Heart right ventricle (tissue), 16 donors: ENCODE results near the gene ARMC2. TPM values are rescaled to one million over a fixed set of nuclear protein-coding genes. Genes with fewer than 3 reads are reported as not detected.
A peak's percentile ranks its signal among the peaks of the same experiment; 100 is the strongest.
"Not testable (repeated sequence)": the region's sequence is repeated elsewhere in the genome, so short reads cannot be mapped to it uniquely, and the experiment has no call there.

Source experiments
- ATAC-seq, 8 donors: fragments of 200-7000 bp; cut with Tn5 transposase; one replicate each; pipeline ENCODE4 v1.9.1; 2020; ENCODE audit warnings: mild to moderate bottlenecking in 8 of 8, moderate library complexity in 8 of 8, moderate number of reproducible peaks in 1 of 8
- DNase-seq, 2 donors: peaks; one replicate each; pipeline ENCODE4 v3.0.0-alpha.2; 2020
- H3K27ac ChIP-seq, 10 donors: fragments of 200-600 bp; sonication (generic) in 2 of 10; one replicate each; pipeline versions ENCODE4 v1.5.0 to v1.8.0; 2020 to 2022; ENCODE audit warnings: mild to moderate bottlenecking in 3 of 10
- H3K27me3 ChIP-seq, 7 donors: fragments of 200-600 bp; one replicate each; pipeline ENCODE4 v1.8.0; 2021 to 2022; ENCODE audit warnings: mild to moderate bottlenecking in 2 of 7
- H3K36me3 ChIP-seq, 9 donors: fragments of 200-600 bp; sonication (generic) in 1 of 9; one replicate each; pipeline versions ENCODE4 v1.5.0 to v1.8.0; 2020 to 2022; ENCODE audit warnings: mild to moderate bottlenecking in 2 of 9
- H3K4me1 ChIP-seq, 9 donors: fragments of 200-600 bp; sonication (generic) in 1 of 9; one replicate each; pipeline versions ENCODE4 v1.5.0 to v1.8.0; 2020 to 2022; ENCODE audit warnings: mild to moderate bottlenecking in 4 of 9
- H3K4me3 ChIP-seq, 10 donors: fragments of 200-600 bp; sonication (generic) in 2 of 10; one replicate each; pipeline versions ENCODE4 v1.5.0 to v1.8.0; 2020 to 2022; ENCODE audit warnings: mild to moderate bottlenecking in 7 of 10, moderate library complexity in 2 of 10
- H3K9me3 ChIP-seq, 11 donors: fragments of 200-600 bp in 10 of 11; sonication (generic) in 2 of 11; one replicate each; pipeline versions ENCODE4 v1.5.0 to v1.8.0; 2013 to 2022; ENCODE audit warnings: mild to moderate bottlenecking in 2 of 11, control low read depth in 1 of 11, moderate library complexity in 1 of 11
- CTCF ChIP-seq, 9 donors: fragments of 200-600 bp; sonication (generic) in 2 of 9; IDR thresholded peaks; one replicate each; pipeline versions ENCODE4 v1.5.0 to v1.8.0; 2021 to 2022; ENCODE audit warnings: antibody characterized with exemption in 9 of 9, mild to moderate bottlenecking in 5 of 9, moderate library complexity in 1 of 9
- WGBS, 2 donors: extraction: QIAGEN DNeasy Blood & Tissue Kit; methylation state at CpG; one replicate each; pipeline ENCODE4 v1.1.7; 2013; ENCODE audit warnings: inconsistent platforms in 1 of 2; 5-methylcytosine and 5-hydroxymethylcytosine counted together
- intact Hi-C, 10 donors: fragments of 100-400 bp; cut with DNase I; formaldehyde crosslinking; loops; one replicate each; pipeline versions ENCODE4 v1.11.1 to v1.14.2; 2022
- polyA plus RNA-seq, 2 donors: library from polyadenylated mRNA; stranded (reverse); fragments of 200-250 nt; gene quantifications; one replicate each; pipeline ENCODE4 v1.2.3, GENCODE V29; 2013
- total RNA-seq, 10 donors: library from RNA; stranded (reverse); fragmentation: NEBNext Ultra II Directional in 3 of 10; extraction: Animal tissue kit (Norgen Biotek cat#: 25700) in 3 of 10; gene quantifications; one replicate each; pipeline versions ENCODE4 v1.2.1 to v1.2.4, GENCODE V29; 2021 to 2023
- donor health status: Arrhythmogenic right ventricular cardiomyopathy.
- donor health status: ischemic (EF 13 %, LVEDD 7.1; RV severe dilation, severe dysfunction).
- donor health status: healthy with polysubstance abuse.
- donor health status: DM: no; HTN: yes; CAD: no.
- donor health status: DM: no; HTN: no; CAD: no.
- donor health status: ischemic (EF 25% LVEDD 6.9; RV normal size, moderate dysfunction).
- donor health status: ischemic (EF 25% LVEDD 5.7; RV mildly dilated, moderate dysfunction).
- donor health status: healthy.
- donor health status: DM: yes; HTN: yes; CAD: no.
- donor health status: Ischemic cardiomyopathy.
- donor health status: ischemic (EF 35%, LVEDD 5.7; RV mildly dilated, moderate dysfunction).
- donor health status: nonischemic (EF 11% LVEDD 7.7; RV severe dilation, severe dysfunction).
- donor health status: DM: yes; HTN: yes; CAD: no.
- donor health status: PGD.
- donor health status: ischemic (EF 29% LVEDD 5.4; RV normal size, mild dysfunction).
- donor health status: nonischemic (EF 23%, LVEDD 6.1; RV moderate dilation, normal function).

The ARMC2 gene
- total and polyA plus RNA-seq, 12 donors = 2.5 to 16.4 (median 12.3) TPM

- DNase-seq = peak in 1 of 2 donors; percentile 37
- no peak for TF ChIP-seq CTCF (IDR thresholded peaks at IDR 0.05)
- intact Hi-C loops = no loop called here
- peak overlapping the region in 6 of 10 donors; percentile 14 to 88 (median 50) for H3K27ac ChIP-seq
- 69 to 72% methylated on average over 4 of the region's 4 CpGs for WGBS, 2 donors
- H3K36me3 ChIP-seq = peaks cover 0 to 59% (median 16%) of the 10 kb centered on the region in 9 donors
- H3K9me3 ChIP-seq = peaks cover 0 to 4% (median 0%) of the 10 kb centered on the region in 11 donors
- no peaks in the 10 kb centered on the region for H3K27me3 ChIP-seq
- peaks cover 0 to 32% (median 4%) of the 10 kb centered on the region in 9 donors for H3K4me1 ChIP-seq
- peak; percentile 75 to 91 (median 86) for ATAC-seq
- H3K4me3 ChIP-seq = no peak overlapping the region
Observed at GRCh38 chr6:108862479-108863191, 14.4 kb downstream of the ARMC2 start.

GRCh38 chr6:108865751-108866286, 17.6 kb downstream of the ARMC2 start:
- DNase-seq, H3K9me3 ChIP-seq, intact Hi-C loops, H3K27me3 ChIP-seq, H3K4me3 ChIP-seq, ATAC-seq: not testable (repeated sequence)
- Histone ChIP-seq H3K36me3 (peaks cover 0 to 41% (median 3%) of the 10 kb centered on the region in 9 donors), H3K4me1 (peaks cover 0 to 32% (median 4%) of the 10 kb centered on the region in 9 donors), H3K27ac (peak overlapping the region in 1 of 10 donors; percentile 1)
- WGBS, 2 donors = 91 to 97% methylated on average over 2 of the region's 2 CpGs

- ATAC-seq (no peak), DNase-seq (no peak)
- intact Hi-C loops = no loop called here
- TF ChIP-seq CTCF (IDR thresholded peaks at IDR 0.05) = no peak
- H3K4me1 ChIP-seq = peaks cover 0 to 36% (median 7%) of the 10 kb centered on the region in 9 donors
- H3K27me3 ChIP-seq = no peaks in the 10 kb centered on the region
- H3K4me3 ChIP-seq = no peak overlapping the region
- peaks cover 0 to 34% (median 3%) of the 10 kb centered on the region in 9 donors for H3K36me3 ChIP-seq
- H3K9me3 ChIP-seq = no peaks in the 10 kb centered on the region
- H3K27ac ChIP-seq = no peak overlapping the region
- 95% methylated on average over 3 of the region's 3 CpGs for WGBS, 2 donors
Observed at GRCh38 chr6:108866798-108867197, 18.6 kb downstream of the ARMC2 start.

- Histone ChIP-seq H3K4me1 (peaks cover 5 to 35% (median 15%) of the 10 kb centered on the region in 9 donors), H3K36me3 (peaks cover 0 to 32% (median 3%) of the 10 kb centered on the region in 9 donors), H3K27me3 (no peaks in the 10 kb centered on the region), H3K27ac (peak overlapping the region; percentile 9 to 78 (median 52)), H3K4me3 (no peak overlapping the region), H3K9me3 (no peaks in the 10 kb centered on the region)
- TF ChIP-seq CTCF (IDR thresholded peaks at IDR 0.05) = peak in 2 of 9 donors; percentile 7 to 25
- WGBS, 2 donors = 62 to 68% methylated on average over 8 of the region's 8 CpGs
- ATAC-seq (peak in 7 of 8 donors; percentile 66 to 88 (median 76)), DNase-seq (peak; percentile 36 to 60)
- intact Hi-C loops = no loop called here
Observed at GRCh38 chr6:108868647-108869046, 20.4 kb downstream of the ARMC2 start.
